ENCODE results near the gene YARS2.
A peak's percentile ranks its signal among the peaks of the same experiment; 100 is the strongest.

The YARS2 gene

DNA sequence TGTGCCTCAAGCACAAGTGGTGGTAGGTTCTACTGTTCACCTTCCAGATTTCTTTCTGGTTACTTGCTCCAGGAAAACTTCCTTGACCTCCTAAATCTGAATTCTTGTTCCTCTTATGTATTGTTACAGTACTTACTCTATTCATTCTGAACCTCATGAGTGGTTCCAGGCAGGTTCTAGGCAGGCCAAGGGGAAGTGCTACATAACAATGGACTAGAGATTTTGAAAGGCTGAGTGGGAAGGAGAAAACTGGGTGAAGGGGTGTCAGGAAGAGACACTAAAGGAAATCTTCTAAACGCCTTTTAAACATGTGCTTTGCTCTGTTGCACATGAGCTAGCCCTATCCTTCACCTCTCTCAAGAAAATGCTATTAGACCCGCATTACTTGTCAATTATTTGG lies 1.6 kb downstream of the YARS2 start:
- Histone ChIP-seq H3K9ac (ENCODE audit: insufficient read length, low read depth) (peak overlapping the region; percentile 100), H3K27me3 (ENCODE audit: insufficient read depth, insufficient read length) (no peaks in the 10 kb centered on the region), H3K4me1 (ENCODE audit: insufficient read depth, insufficient read length) (no peaks in the 10 kb centered on the region), H3K9me3 (ENCODE audit: insufficient read depth, low read length) (no peaks in the 10 kb centered on the region), H3K4me3 (ENCODE audit: insufficient read length, low read depth) (peak overlapping the region; percentile 99), H3K36me3 (ENCODE audit: insufficient read depth, insufficient read length, low read length) (peaks cover 51% of the 10 kb centered on the region)
- no peak for DNase-seq (ENCODE audit: low read depth, low spot score)
- TF ChIP-seq ZNF274 (IDR thresholded peaks at IDR 0.05; ENCODE audit: low read depth, low read length) (no peak), YY1 (IDR thresholded peaks at IDR 0.05; ENCODE audit: insufficient read depth, insufficient read length) (no peak), SUZ12 (IDR thresholded peaks at IDR 0.05; ENCODE audit: extremely low read depth, insufficient read depth, insufficient read length) (no peak)

DNA sequence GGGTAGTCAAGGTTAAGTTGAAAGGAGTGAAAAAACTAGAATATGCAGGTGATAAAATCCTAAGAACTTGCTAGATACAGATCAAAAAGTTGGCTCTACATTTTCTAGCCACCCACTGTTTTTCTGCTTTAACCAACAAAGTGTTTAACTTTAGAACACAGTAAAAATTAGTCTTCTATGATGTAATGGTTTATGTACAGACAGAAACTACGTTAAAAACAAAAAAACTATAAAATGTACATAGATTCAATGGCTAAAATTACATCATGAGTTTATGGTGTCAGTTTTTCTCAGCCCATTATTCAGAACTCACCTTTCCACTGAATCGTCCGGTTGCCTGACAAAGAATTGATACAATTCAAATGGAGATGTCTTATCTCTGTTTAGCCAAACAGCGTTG lies 2.1 kb downstream of the YARS2 start:
- no peaks in the 10 kb centered on the region for H3K9me3 ChIP-seq (ENCODE audit: insufficient read depth, low read length)
- no peak for DNase-seq (ENCODE audit: low read depth, low spot score)
- no peak for TF ChIP-seq YY1 (IDR thresholded peaks at IDR 0.05; ENCODE audit: insufficient read depth, insufficient read length)
- TF ChIP-seq ZNF274 (IDR thresholded peaks at IDR 0.05; ENCODE audit: low read depth, low read length): no peak
- no peak for TF ChIP-seq SUZ12 (IDR thresholded peaks at IDR 0.05; ENCODE audit: extremely low read depth, insufficient read depth, insufficient read length)
- H3K9ac ChIP-seq (ENCODE audit: insufficient read length, low read depth): no peak overlapping the region
- H3K36me3 ChIP-seq (ENCODE audit: insufficient read depth, insufficient read length, low read length): peaks cover 56% of the 10 kb centered on the region
- no peaks in the 10 kb centered on the region for H3K4me1 ChIP-seq (ENCODE audit: insufficient read depth, insufficient read length)
- H3K4me3 ChIP-seq (ENCODE audit: insufficient read length, low read depth): peak overlapping the region; percentile 99
- H3K27me3 ChIP-seq (ENCODE audit: insufficient read depth, insufficient read length): no peaks in the 10 kb centered on the region

DNA sequence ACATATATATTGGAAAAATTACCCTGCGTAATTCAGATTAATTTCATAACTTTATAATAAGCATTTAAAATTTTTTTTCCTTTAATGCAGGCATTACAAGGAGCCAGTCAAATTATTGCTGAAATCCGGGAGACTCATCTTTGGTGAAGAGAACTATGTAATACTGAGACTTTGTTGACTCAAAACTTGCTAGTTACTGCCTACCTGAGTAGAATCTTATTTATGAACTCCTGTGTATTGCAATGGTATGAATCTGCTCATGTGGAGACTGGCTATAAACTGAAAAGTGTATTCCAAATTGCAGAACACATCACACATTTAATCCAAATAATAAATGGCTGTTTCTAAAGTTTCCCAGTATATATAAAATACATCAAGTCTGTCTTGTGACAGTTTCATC lies 12.4 kb downstream of the YARS2 start:
- no peaks in the 10 kb centered on the region for H3K27me3 ChIP-seq (ENCODE audit: insufficient read depth, insufficient read length)
- H3K36me3 ChIP-seq (ENCODE audit: insufficient read depth, insufficient read length, low read length): peaks cover 95% of the 10 kb centered on the region
- H3K4me3 ChIP-seq (ENCODE audit: insufficient read length, low read depth): no peak overlapping the region
- no peak overlapping the region for H3K9ac ChIP-seq (ENCODE audit: insufficient read length, low read depth)
- no peak for DNase-seq (ENCODE audit: low read depth, low spot score)
- TF ChIP-seq ZNF274 (IDR thresholded peaks at IDR 0.05; ENCODE audit: low read depth, low read length) (no peak), SUZ12 (IDR thresholded peaks at IDR 0.05; ENCODE audit: extremely low read depth, insufficient read depth, insufficient read length) (no peak), YY1 (IDR thresholded peaks at IDR 0.05; ENCODE audit: insufficient read depth, insufficient read length) (no peak)
- H3K4me1 ChIP-seq (ENCODE audit: insufficient read depth, insufficient read length): peaks cover 3% of the 10 kb centered on the region
- H3K9me3 ChIP-seq (ENCODE audit: insufficient read depth, low read length): no peaks in the 10 kb centered on the region

DNA sequence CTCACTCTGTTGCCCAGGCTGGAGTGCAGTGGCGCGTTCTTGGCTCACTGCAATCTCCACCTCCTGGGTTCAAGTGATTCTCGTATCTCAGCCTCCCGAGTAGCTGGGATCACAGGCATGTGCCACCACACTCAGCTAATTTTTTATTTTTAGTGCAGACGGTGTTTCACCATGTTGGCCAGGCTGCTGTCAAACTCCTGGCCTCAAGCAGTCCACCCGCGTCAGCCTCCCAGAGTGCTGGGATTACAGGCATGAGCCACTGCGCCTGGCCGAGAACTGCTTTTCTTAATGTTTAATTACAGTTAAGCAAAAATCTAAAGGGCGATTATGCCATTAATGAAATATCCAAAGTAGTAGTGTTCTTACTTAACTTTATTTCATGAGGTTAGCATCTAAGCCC lies 13.6 kb downstream of the YARS2 start:
- TF ChIP-seq ZNF274 (IDR thresholded peaks at IDR 0.05; ENCODE audit: low read depth, low read length): no peak
- no peak for TF ChIP-seq SUZ12 (IDR thresholded peaks at IDR 0.05; ENCODE audit: extremely low read depth, insufficient read depth, insufficient read length)
- TF ChIP-seq YY1 (IDR thresholded peaks at IDR 0.05; ENCODE audit: insufficient read depth, insufficient read length): no peak
- Histone ChIP-seq H3K36me3 (ENCODE audit: insufficient read depth, insufficient read length, low read length) (peaks cover 95% of the 10 kb centered on the region), H3K4me3 (ENCODE audit: insufficient read length, low read depth) (no peak overlapping the region), H3K4me1 (ENCODE audit: insufficient read depth, insufficient read length) (peaks cover 3% of the 10 kb centered on the region), H3K9ac (ENCODE audit: insufficient read length, low read depth) (no peak overlapping the region), H3K9me3 (ENCODE audit: insufficient read depth, low read length) (no peaks in the 10 kb centered on the region), H3K27me3 (ENCODE audit: insufficient read depth, insufficient read length) (no peaks in the 10 kb centered on the region)
- DNase-seq (ENCODE audit: low read depth, low spot score): no peak

DNA sequence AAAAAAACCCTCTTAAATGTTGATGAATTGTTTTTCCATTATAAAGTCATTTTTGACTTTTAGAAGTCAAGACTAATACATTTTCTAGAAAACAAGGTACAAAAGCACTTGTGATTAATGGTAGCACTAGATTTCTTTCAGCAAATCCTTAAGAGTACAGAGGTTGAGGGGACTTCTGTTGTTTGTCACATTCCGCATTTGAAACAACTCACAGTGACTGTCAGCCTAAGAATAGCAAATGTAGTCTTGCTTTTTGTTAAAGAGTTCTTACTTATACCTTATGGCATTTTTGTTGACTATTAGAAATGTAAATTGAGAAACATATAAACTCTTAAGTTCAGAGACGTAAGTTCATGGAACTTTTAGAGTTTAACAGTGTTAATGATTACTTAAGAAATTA lies 16.4 kb downstream of the YARS2 start:
- Histone ChIP-seq H3K9me3 (ENCODE audit: insufficient read depth, low read length) (no peaks in the 10 kb centered on the region), H3K9ac (ENCODE audit: insufficient read length, low read depth) (no peak overlapping the region), H3K27me3 (ENCODE audit: insufficient read depth, insufficient read length) (no peaks in the 10 kb centered on the region), H3K4me1 (ENCODE audit: insufficient read depth, insufficient read length) (peaks cover 3% of the 10 kb centered on the region), H3K4me3 (ENCODE audit: insufficient read length, low read depth) (no peak overlapping the region), H3K36me3 (ENCODE audit: insufficient read depth, insufficient read length, low read length) (peaks cover 92% of the 10 kb centered on the region)
- TF ChIP-seq SUZ12 (IDR thresholded peaks at IDR 0.05; ENCODE audit: extremely low read depth, insufficient read depth, insufficient read length) (no peak), ZNF274 (IDR thresholded peaks at IDR 0.05; ENCODE audit: low read depth, low read length) (no peak), YY1 (IDR thresholded peaks at IDR 0.05; ENCODE audit: insufficient read depth, insufficient read length) (no peak)
- peak; percentile 39 for DNase-seq (ENCODE audit: low read depth, low spot score)

DNA sequence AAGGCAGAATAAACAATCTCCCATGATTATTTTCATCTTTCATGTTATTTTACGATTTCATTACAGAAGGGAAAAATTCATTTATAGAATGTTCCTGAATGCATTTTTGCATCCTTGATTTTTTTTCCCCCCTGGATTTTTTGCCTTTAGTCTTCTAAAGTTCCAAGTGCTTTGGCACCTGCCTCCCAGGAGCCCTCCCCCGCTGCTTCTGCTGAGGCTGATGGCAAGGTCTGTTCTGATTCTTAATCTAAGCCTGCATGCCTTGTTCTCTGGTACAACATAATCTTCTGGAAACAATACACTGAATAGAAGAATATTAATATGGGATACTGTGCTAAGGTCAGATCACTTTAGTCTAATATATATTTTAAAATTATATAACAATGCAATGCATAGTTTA lies 18.0 kb downstream of the YARS2 start:
- Histone ChIP-seq H3K4me3 (ENCODE audit: insufficient read length, low read depth) (no peak overlapping the region), H3K27me3 (ENCODE audit: insufficient read depth, insufficient read length) (no peaks in the 10 kb centered on the region), H3K9ac (ENCODE audit: insufficient read length, low read depth) (no peak overlapping the region), H3K4me1 (ENCODE audit: insufficient read depth, insufficient read length) (peaks cover 3% of the 10 kb centered on the region), H3K36me3 (ENCODE audit: insufficient read depth, insufficient read length, low read length) (peaks cover 93% of the 10 kb centered on the region), H3K9me3 (ENCODE audit: insufficient read depth, low read length) (no peaks in the 10 kb centered on the region)
- no peak for TF ChIP-seq ZNF274 (IDR thresholded peaks at IDR 0.05; ENCODE audit: low read depth, low read length)
- TF ChIP-seq SUZ12 (IDR thresholded peaks at IDR 0.05; ENCODE audit: extremely low read depth, insufficient read depth, insufficient read length): no peak
- no peak for TF ChIP-seq YY1 (IDR thresholded peaks at IDR 0.05; ENCODE audit: insufficient read depth, insufficient read length)
- DNase-seq (ENCODE audit: low read depth, low spot score): no peak

DNA sequence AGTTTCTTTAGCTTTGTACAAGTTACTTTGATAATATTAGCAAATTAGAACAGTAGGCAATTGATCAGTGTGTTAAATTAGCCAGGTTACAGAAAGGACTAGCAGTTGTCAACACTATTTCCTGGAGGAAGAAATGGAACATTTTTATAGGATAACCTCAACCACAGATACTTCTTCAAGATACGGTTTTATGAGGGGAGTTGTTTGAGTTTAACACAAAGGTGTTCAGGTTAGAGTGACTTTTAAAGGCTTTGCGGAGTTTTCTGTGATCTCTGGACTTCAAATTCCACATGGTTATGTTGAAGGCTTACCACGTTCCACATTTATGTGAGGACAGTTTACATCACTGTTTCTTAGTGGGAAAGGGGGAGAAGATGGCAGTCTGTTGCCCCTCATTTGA lies 19.3 kb downstream of the YARS2 start:
- H3K9me3 ChIP-seq (ENCODE audit: insufficient read depth, low read length): no peaks in the 10 kb centered on the region
- no peak for TF ChIP-seq YY1 (IDR thresholded peaks at IDR 0.05; ENCODE audit: insufficient read depth, insufficient read length)
- TF ChIP-seq ZNF274 (IDR thresholded peaks at IDR 0.05; ENCODE audit: low read depth, low read length): no peak
- TF ChIP-seq SUZ12 (IDR thresholded peaks at IDR 0.05; ENCODE audit: extremely low read depth, insufficient read depth, insufficient read length): no peak
- no peak for DNase-seq (ENCODE audit: low read depth, low spot score)
- no peak overlapping the region for H3K4me3 ChIP-seq (ENCODE audit: insufficient read length, low read depth)
- H3K4me1 ChIP-seq (ENCODE audit: insufficient read depth, insufficient read length): peaks cover 3% of the 10 kb centered on the region
- H3K9ac ChIP-seq (ENCODE audit: insufficient read length, low read depth): no peak overlapping the region
- H3K36me3 ChIP-seq (ENCODE audit: insufficient read depth, insufficient read length, low read length): peaks cover 93% of the 10 kb centered on the region
- H3K27me3 ChIP-seq (ENCODE audit: insufficient read depth, insufficient read length): no peaks in the 10 kb centered on the region
